Caco-2 (cell line): ENCODE data around the gene NCF2. TPM values are rescaled to one million over a fixed set of nuclear protein-coding genes. Genes with fewer than 3 reads are reported as not detected.

ENCODE experiments used
- BruUV-seq: library from RNA; stranded (reverse); fragments of 400-500 nt; replicated peaks from 2 replicates; lab custom pipeline; 2021; lab: Mats Ljungman, UMichigan
- CTCF ChIA-PET: fragments of 300-600 bp; sonication (Branson Sonifier 250); formaldehyde crosslinking; loops from one replicate; lab custom pipeline; 2022; ENCODE audit warnings: antibody characterized with exemption; lab: Charles Lee
- POLR2A ChIA-PET: fragments of 300-600 bp; sonication (Branson Sonifier 250); formaldehyde crosslinking; loops from one replicate; lab custom pipeline; 2022; ENCODE audit warnings: antibody characterized with exemption; lab: Charles Lee
- DNase-seq, 2 experiments: peaks; one replicate each; pipeline versions ENCODE4 v3.0.0 to v3.0.0-alpha.2; 2020 to 2022
- H3K27me3 ChIP-seq: replicated peaks from 2 replicates; pipeline ENCODE4 v1.6.0; 2011; ENCODE audit warnings: low read length; ENCODE audit not compliant: control insufficient read depth, insufficient read depth
- H3K36me3 ChIP-seq: 2 replicates; pipeline ENCODE4 v1.5.1; 2011; ENCODE audit warnings: low read length; ENCODE audit not compliant: control insufficient read depth, insufficient read depth
- H3K4me1 ChIP-seq: fragments of 250-450 bp; sonication (Bioruptor Pico); 2 replicates; pipeline ENCODE4 v1.5.1; 2020; ENCODE audit warnings: mild to moderate bottlenecking
- H3K4me3 ChIP-seq: 2 replicates; pipeline ENCODE4 v1.5.1; 2011; ENCODE audit warnings: low read depth, mild to moderate bottlenecking, control low read depth, low read length
- H3K9me3 ChIP-seq: fragments of 250-450 bp; sonication (Bioruptor Pico); 2 replicates; pipeline ENCODE4 v1.5.1; 2020; ENCODE audit warnings: mild to moderate bottlenecking, moderate library complexity
- H3K27ac Mint-ChIP-seq: one replicate; pipeline ENCODE4 v1.8.0; 2022; ENCODE audit warnings: mixed read lengths; ENCODE audit not compliant: unreplicated experiment
- H3K27me3 Mint-ChIP-seq: one replicate; pipeline ENCODE4 v1.8.0; 2022; ENCODE audit warnings: mixed read lengths; ENCODE audit not compliant: insufficient read depth, unreplicated experiment
- H3K36me3 Mint-ChIP-seq: one replicate; pipeline ENCODE4 v1.8.0; 2022; ENCODE audit warnings: mild to moderate bottlenecking, mixed read lengths; ENCODE audit not compliant: insufficient read depth, unreplicated experiment
- H3K4me1 Mint-ChIP-seq: one replicate; pipeline ENCODE4 v1.8.0; 2022; ENCODE audit warnings: low read depth, mixed read lengths; ENCODE audit not compliant: unreplicated experiment
- H3K4me3 Mint-ChIP-seq: one replicate; pipeline ENCODE4 v1.8.0; 2022; ENCODE audit warnings: mild to moderate bottlenecking, moderate library complexity, mixed read lengths; ENCODE audit not compliant: unreplicated experiment
- H3K9me3 Mint-ChIP-seq: one replicate; pipeline ENCODE4 v1.8.0; 2022; ENCODE audit warnings: mixed read lengths; ENCODE audit not compliant: unreplicated experiment
- intact Hi-C: fragments of 100-400 bp; cut with micrococcal nuclease; formaldehyde crosslinking; loops from one replicate; pipeline ENCODE4 v1.10.0; 2022; ENCODE audit not compliant: unreplicated experiment
- total RNA-seq: library from RNA; stranded (reverse); gene quantifications from 2 replicates; pipeline ENCODE4 v1.2.3, GENCODE V29; 2022
- TF ChIP-seq, protein P1 (sequence below), 2 experiments: fragments of 200-600 bp in 1 of 2; IDR thresholded peaks; 1 replicate in 1 of 2; 2 replicates in 1 of 2; pipeline versions ENCODE4 v1.5.1 to v1.8.0; 2011 to 2022; ENCODE audit warnings: antibody characterized with exemption in 1 of 2, control low read depth in 1 of 2, inconsistent platforms in 1 of 2, low read depth in 1 of 2, low read length in 1 of 2, mild to moderate bottlenecking in 1 of 2, moderate library complexity in 1 of 2; ENCODE audit not compliant: insufficient read depth in 1 of 2, severe bottlenecking in 1 of 2, unreplicated experiment in 1 of 2

The NCF2 gene
- total RNA-seq, 1 experiment from 2014 or later = not detected

- POLR2A ChIA-PET = no interaction called here
These were observed 22.1 kb upstream of the NCF2 start for GRCh38 chr1:183612407-183612806.

DNA sequence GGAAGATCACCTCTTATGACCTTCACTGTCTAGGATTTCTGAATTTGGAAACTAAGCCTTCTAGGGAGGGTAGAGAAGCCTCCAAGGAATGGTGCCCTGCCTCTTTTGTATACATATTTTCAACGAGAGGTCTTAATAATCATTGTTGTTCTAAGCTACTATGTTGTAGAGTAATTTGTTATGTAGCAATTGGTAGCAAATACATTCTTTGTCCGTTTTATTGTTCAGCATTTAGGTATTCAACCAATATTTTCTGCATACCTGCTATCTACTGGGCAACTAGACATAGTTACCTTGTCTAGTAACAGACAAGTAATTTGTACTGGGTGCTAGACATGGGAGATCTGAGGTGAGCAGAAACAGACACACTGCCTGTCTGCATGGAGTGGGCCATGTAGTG, 20.8 kb upstream of the NCF2 start:
- Mint-ChIP-seq H3K4me1 (no peaks in the 10 kb centered on the region), H3K4me3 (no peak overlapping the region), H3K27me3 (no peaks in the 10 kb centered on the region), H3K27ac (no peak overlapping the region), H3K36me3 (no peaks in the 10 kb centered on the region), H3K9me3 (no peaks in the 10 kb centered on the region)
- Histone ChIP-seq H3K36me3 (no peaks in the 10 kb centered on the region), H3K4me1 (no peaks in the 10 kb centered on the region), H3K9me3 (no peaks in the 10 kb centered on the region), H3K27me3 (no peaks in the 10 kb centered on the region), H3K4me3 (no peak overlapping the region)
- ChIA-PET POLR2A (no interaction called here), CTCF (no interaction called here)
- TF ChIP-seq, protein P1, sequence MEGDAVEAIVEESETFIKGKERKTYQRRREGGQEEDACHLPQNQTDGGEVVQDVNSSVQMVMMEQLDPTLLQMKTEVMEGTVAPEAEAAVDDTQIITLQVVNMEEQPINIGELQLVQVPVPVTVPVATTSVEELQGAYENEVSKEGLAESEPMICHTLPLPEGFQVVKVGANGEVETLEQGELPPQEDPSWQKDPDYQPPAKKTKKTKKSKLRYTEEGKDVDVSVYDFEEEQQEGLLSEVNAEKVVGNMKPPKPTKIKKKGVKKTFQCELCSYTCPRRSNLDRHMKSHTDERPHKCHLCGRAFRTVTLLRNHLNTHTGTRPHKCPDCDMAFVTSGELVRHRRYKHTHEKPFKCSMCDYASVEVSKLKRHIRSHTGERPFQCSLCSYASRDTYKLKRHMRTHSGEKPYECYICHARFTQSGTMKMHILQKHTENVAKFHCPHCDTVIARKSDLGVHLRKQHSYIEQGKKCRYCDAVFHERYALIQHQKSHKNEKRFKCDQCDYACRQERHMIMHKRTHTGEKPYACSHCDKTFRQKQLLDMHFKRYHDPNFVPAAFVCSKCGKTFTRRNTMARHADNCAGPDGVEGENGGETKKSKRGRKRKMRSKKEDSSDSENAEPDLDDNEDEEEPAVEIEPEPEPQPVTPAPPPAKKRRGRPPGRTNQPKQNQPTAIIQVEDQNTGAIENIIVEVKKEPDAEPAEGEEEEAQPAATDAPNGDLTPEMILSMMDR (IDR thresholded peaks at IDR 0.05; ENCODE audit: insufficient read depth in 1 of 2, low read depth in 1 of 2, low read length in 1 of 2, severe bottlenecking in 1 of 2, unreplicated experiment in 1 of 2) = no peak
- intact Hi-C loops = no loop called here
- DNase-seq = no peak
- no TSS peak for BruUV-seq

More at GRCh38 chr1:183612407-183612806, 22.1 kb upstream of the NCF2 start:
- Histone ChIP-seq H3K36me3 (no peaks in the 10 kb centered on the region), H3K9me3 (no peaks in the 10 kb centered on the region), H3K4me3 (no peak overlapping the region), H3K4me1 (no peaks in the 10 kb centered on the region), H3K27me3 (no peaks in the 10 kb centered on the region)
- Mint-ChIP-seq H3K27me3 (no peaks in the 10 kb centered on the region), H3K4me3 (no peak overlapping the region), H3K4me1 (peaks cover 8% of the 10 kb centered on the region), H3K36me3 (no peaks in the 10 kb centered on the region), H3K27ac (no peak overlapping the region), H3K9me3 (no peaks in the 10 kb centered on the region)
- TF ChIP-seq, protein P1 (IDR thresholded peaks at IDR 0.05; ENCODE audit: insufficient read depth in 1 of 2, low read depth in 1 of 2, low read length in 1 of 2, severe bottlenecking in 1 of 2, unreplicated experiment in 1 of 2) = no peak
- no TSS peak for BruUV-seq
- CTCF ChIA-PET = no interaction called here
- no peak for DNase-seq
- intact Hi-C loops = no loop called here

DNA sequence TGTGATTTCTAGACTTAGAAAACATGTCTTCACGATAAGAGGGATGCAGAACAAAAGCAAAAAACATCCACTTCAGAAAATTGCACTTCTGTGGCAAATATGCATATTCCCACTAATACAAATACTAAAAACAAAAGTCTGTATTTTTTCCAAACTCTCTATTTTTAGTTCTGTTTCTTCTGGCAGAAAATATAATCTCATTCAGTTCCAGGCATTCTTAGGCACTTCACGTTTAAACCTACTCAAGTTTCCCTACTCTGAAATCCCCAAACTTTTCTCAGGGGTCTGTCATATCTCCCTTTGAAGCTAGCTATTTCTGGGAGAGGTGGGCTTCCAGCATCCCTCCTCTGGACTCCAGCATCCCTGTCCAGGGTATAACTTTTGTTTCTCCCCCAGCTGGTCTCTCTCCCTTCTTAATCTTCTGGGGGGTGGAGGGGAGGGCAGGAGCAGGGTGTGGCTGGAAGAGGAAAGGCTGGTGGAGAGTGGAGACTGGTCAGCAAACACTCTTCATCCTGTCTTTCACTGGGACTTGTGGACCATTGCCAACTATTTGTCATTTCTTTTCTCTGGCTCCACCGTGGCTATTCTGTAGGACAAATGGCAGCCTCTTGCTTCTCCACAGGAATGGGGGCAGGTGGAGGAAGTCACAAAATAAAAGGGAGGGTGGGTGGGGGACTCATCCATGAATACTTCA, 19.6 kb upstream of the NCF2 start:
- ChIA-PET POLR2A (no interaction called here), CTCF (interaction anchor here (0.5 to 1.8 kb wide), 10 partner anchors 12 to 329 kb away, joined by 3 to 16 read pairs (median 5); no protein-coding TSS in a partner anchor)
- Mint-ChIP-seq H3K4me1 (no peaks in the 10 kb centered on the region), H3K27ac (no peak overlapping the region), H3K4me3 (no peak overlapping the region), H3K36me3 (no peaks in the 10 kb centered on the region), H3K27me3 (no peaks in the 10 kb centered on the region), H3K9me3 (no peaks in the 10 kb centered on the region)
- BruUV-seq = no TSS peak
- no peaks in the 10 kb centered on the region for H3K27me3 ChIP-seq
- no peaks in the 10 kb centered on the region for H3K9me3 ChIP-seq
- intact Hi-C loops = loop anchor here (1.0 kb wide), 3 partner anchors 13 to 306 kb away; no protein-coding TSS in a partner anchor
- no peaks in the 10 kb centered on the region for H3K4me1 ChIP-seq
- H3K4me3 ChIP-seq = no peak overlapping the region
- DNase-seq = no peak
- TF ChIP-seq, protein P1 (IDR thresholded peaks at IDR 0.05; ENCODE audit: insufficient read depth in 1 of 2, low read depth in 1 of 2, low read length in 1 of 2, severe bottlenecking in 1 of 2, unreplicated experiment in 1 of 2) = no peak
- no peaks in the 10 kb centered on the region for H3K36me3 ChIP-seq
